Transverse colon (tissue), 4 donors: ENCODE data around the gene RAD23B. TPM values are rescaled to one million over a fixed set of nuclear protein-coding genes. Genes with fewer than 3 reads are reported as not detected.

Source experiments
- DNase-seq: peaks from one replicate; pipeline ENCODE4 v3.0.0-alpha.2; 2019
- H3K27ac ChIP-seq, 4 donors: fragments of 200-600 bp; sonication (generic); 2 replicates each; pipeline ENCODE4 v1.5.1; 2016 to 2018; ENCODE audit warnings: inconsistent platforms in 4 of 4
- H3K27me3 ChIP-seq: fragments of 200-600 bp; sonication (generic); 2 replicates; pipeline ENCODE4 v1.5.1; 2017; ENCODE audit warnings: inconsistent platforms
- H3K36me3 ChIP-seq, 4 donors: fragments of 200-600 bp; sonication (generic); 2 replicates each; pipeline ENCODE4 v1.5.1; 2017 to 2019; ENCODE audit warnings: inconsistent platforms in 4 of 4
- H3K4me1 ChIP-seq, 4 donors: fragments of 200-600 bp; sonication (generic); 2 replicates each; pipeline ENCODE4 v1.5.1; 2017 to 2020; ENCODE audit warnings: inconsistent platforms in 4 of 4
- H3K4me3 ChIP-seq, 4 donors: fragments of 200-600 bp; sonication (generic); 1 replicate in 1 of 4; 2 replicates in 3 of 4; pipeline versions ENCODE4 v1.5.1 to v1.6.1; 2017 to 2019; ENCODE audit warnings: inconsistent platforms in 4 of 4
- H3K9me3 ChIP-seq, 2 donors: fragments of 200-600 bp; sonication (generic); 2 replicates each; pipeline ENCODE4 v1.5.1; 2017 to 2019; ENCODE audit warnings: inconsistent platforms in 2 of 2
- EP300 ChIP-seq: sonication (generic); formaldehyde crosslinking; IDR thresholded peaks from one replicate; pipeline ENCODE4 v1.6.1; 2017; ENCODE audit warnings: antibody characterized with exemption, low read depth
- POLR2A ChIP-seq: fragments of 450-650 bp; IDR thresholded peaks from one replicate; pipeline ENCODE4 v1.6.1; 2016; ENCODE audit warnings: antibody characterized with exemption, mild to moderate bottlenecking, moderate library complexity
- POLR2AphosphoS5 ChIP-seq, 3 donors: sonication (generic); formaldehyde crosslinking; IDR thresholded peaks; one replicate each; pipeline ENCODE4 v1.6.1; 2016; ENCODE audit warnings: antibody characterized with exemption in 3 of 3
- WGBS, 2 donors: methylation state at CpG; one replicate each; pipeline ENCODE4 v1.1.5; 2018; ENCODE audit warnings: low coverage in 1 of 2; 5-methylcytosine and 5-hydroxymethylcytosine counted together
- in situ Hi-C, 4 donors: fragments of 200-750 bp; cut with MboI; loops; one replicate each; pipeline versions ENCODE4 v1.15.0 to v1.15.1; 2017; ENCODE audit warnings: low sequenced_read_pairs in 3 of 4, low pct_ligation_motif_present in 1 of 4, low pct_unique_long_range_greater_than_20kb in 1 of 4
- intact Hi-C: fragments of 100-400 bp; cut with DNase I; formaldehyde crosslinking; loops from one replicate; pipeline ENCODE4 v1.15.1; 2023; ENCODE audit warnings: low total_unique reads
- total RNA-seq, 4 donors: library from RNA; depleted of rRNA; stranded (reverse); fragments of >200 nt; gene quantifications; one replicate each; pipeline ENCODE4 v1.1.0, GENCODE V29; 2016
- TF ChIP-seq, protein P1 (sequence below), 5 experiments: fragments of 200-600 bp in 3 of 5; fragments of 450-650 bp in 2 of 5; sonication (generic) in 3 of 5; IDR thresholded peaks; 1 replicate in 2 of 5; 2 replicates in 3 of 5; pipeline ENCODE4 v1.5.1; 2016 to 2017; ENCODE audit warnings: antibody characterized with exemption in 5 of 5, inconsistent platforms in 3 of 5, mild to moderate bottlenecking in 2 of 5, moderate library complexity in 1 of 5

The RAD23B gene
- total RNA-seq, 4 donors from 2014 or later = 41.8 to 75.2 (median 54.9) TPM

GRCh38 chr9:107288701-107289100 lies 5.6 kb downstream of the RAD23B start:
- peaks cover 10 to 73% (median 55%) of the 10 kb centered on the region in 4 donors for H3K4me1 ChIP-seq

DNA sequence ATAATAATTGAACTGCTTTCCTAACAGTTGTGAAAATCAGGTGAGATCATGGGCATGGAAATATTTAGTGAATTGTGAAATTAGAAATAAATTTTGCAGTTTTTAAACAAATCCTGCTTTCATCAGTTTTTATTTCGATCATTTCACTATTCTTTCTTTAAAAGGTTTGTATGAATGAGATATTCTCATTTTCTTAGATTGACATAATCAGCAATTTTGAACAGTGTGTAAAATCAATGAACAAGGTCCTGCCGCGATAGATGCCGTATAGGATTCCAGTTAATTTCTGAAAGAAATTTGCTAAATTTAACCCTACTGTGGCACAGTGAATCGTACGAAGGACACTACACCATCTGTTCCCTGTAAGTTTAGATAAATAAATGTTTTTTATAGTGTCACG lies 7.5 kb downstream of the RAD23B start:
- intact Hi-C loops (no loop called here), in situ Hi-C loops (no loop called here)
- no peak for DNase-seq
- Histone ChIP-seq H3K4me3 (no peak overlapping the region), H3K4me1 (peaks cover 15 to 75% (median 46%) of the 10 kb centered on the region in 4 donors), H3K36me3 (no peaks in the 10 kb centered on the region), H3K27me3 (no peaks in the 10 kb centered on the region), H3K27ac (no peak overlapping the region), H3K9me3 (no peaks in the 10 kb centered on the region)
- WGBS, 2 donors = 39 to 41% methylated on average over 7 of the region's 7 CpGs
- TF ChIP-seq POLR2A (no peak), POLR2AphosphoS5 (IDR thresholded peaks at IDR 0.05) (no peak), EP300 (no peak)
- TF ChIP-seq, protein P1, sequence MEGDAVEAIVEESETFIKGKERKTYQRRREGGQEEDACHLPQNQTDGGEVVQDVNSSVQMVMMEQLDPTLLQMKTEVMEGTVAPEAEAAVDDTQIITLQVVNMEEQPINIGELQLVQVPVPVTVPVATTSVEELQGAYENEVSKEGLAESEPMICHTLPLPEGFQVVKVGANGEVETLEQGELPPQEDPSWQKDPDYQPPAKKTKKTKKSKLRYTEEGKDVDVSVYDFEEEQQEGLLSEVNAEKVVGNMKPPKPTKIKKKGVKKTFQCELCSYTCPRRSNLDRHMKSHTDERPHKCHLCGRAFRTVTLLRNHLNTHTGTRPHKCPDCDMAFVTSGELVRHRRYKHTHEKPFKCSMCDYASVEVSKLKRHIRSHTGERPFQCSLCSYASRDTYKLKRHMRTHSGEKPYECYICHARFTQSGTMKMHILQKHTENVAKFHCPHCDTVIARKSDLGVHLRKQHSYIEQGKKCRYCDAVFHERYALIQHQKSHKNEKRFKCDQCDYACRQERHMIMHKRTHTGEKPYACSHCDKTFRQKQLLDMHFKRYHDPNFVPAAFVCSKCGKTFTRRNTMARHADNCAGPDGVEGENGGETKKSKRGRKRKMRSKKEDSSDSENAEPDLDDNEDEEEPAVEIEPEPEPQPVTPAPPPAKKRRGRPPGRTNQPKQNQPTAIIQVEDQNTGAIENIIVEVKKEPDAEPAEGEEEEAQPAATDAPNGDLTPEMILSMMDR (IDR thresholded peaks at IDR 0.05) = no peak

More at GRCh38 chr9:107288701-107289100, 5.6 kb downstream of the RAD23B start:
- Histone ChIP-seq H3K36me3 (no peaks in the 10 kb centered on the region), H3K27ac (no peak overlapping the region), H3K9me3 (no peaks in the 10 kb centered on the region), H3K27me3 (no peaks in the 10 kb centered on the region), H3K4me3 (no peak overlapping the region)
- in situ Hi-C loops = no loop called here
- intact Hi-C loops = no loop called here
- TF ChIP-seq EP300 (no peak), POLR2A (no peak), POLR2AphosphoS5 (IDR thresholded peaks at IDR 0.05) (no peak)
- TF ChIP-seq, protein P1 (IDR thresholded peaks at IDR 0.05) = no peak
- no peak for DNase-seq
- 77 to 83% methylated on average over 1 of the region's 1 CpG for WGBS, 2 donors

- no peaks in the 10 kb centered on the region for H3K27me3 ChIP-seq
- no peak overlapping the region for H3K27ac ChIP-seq
- H3K4me1 ChIP-seq = peaks cover 15 to 57% (median 32%) of the 10 kb centered on the region in 4 donors
- TF ChIP-seq POLR2A (no peak), EP300 (no peak), POLR2AphosphoS5 (IDR thresholded peaks at IDR 0.05) (no peak)
- TF ChIP-seq, protein P1 (IDR thresholded peaks at IDR 0.05) = no peak
- intact Hi-C loops = no loop called here
- in situ Hi-C loops = no loop called here
- no peak for DNase-seq
- no peaks in the 10 kb centered on the region for H3K36me3 ChIP-seq
- 76% methylated on average over 1 of the region's 1 CpG; no CpG with 5 or more reads in 1 of the 2 donors for WGBS, 2 donors
- H3K9me3 ChIP-seq = no peaks in the 10 kb centered on the region
- no peak overlapping the region for H3K4me3 ChIP-seq
These were observed 9.9 kb downstream of the RAD23B start for GRCh38 chr9:107292821-107293542.

GRCh38 chr9:107293543-107294085 lies 10.5 kb downstream of the RAD23B start:
- TF ChIP-seq, protein P1 (IDR thresholded peaks at IDR 0.05) = no peak
- TF ChIP-seq POLR2AphosphoS5 (IDR thresholded peaks at IDR 0.05) (no peak), POLR2A (no peak), EP300 (no peak)
- 90% methylated on average over 3 to 6 of the region's 6 CpGs for WGBS, 2 donors
- H3K27me3 ChIP-seq = no peaks in the 10 kb centered on the region
- H3K36me3 ChIP-seq = no peaks in the 10 kb centered on the region
- in situ Hi-C loops = no loop called here
- intact Hi-C loops = no loop called here
- DNase-seq = no peak
- H3K9me3 ChIP-seq = no peaks in the 10 kb centered on the region
- no peak overlapping the region for H3K27ac ChIP-seq
- peaks cover 15 to 55% (median 30%) of the 10 kb centered on the region in 4 donors for H3K4me1 ChIP-seq
- no peak overlapping the region for H3K4me3 ChIP-seq
